Endodermal cell (in vitro differentiated cells): Measurements from ENCODE around the gene ERFE. TPM values are rescaled to one million over a fixed set of nuclear protein-coding genes. Genes with fewer than 3 reads are reported as not detected.

Source experiments
- DNase-seq: peaks from one replicate; pipeline ENCODE4 v3.0.0-alpha.2; 2017
- H3K27ac ChIP-seq: 2 replicates; pipeline ENCODE4 v1.5.1; 2013; ENCODE audit warnings: mild to moderate bottlenecking, low read depth, low read length, moderate library complexity
- H3K27me3 ChIP-seq: 2 replicates; pipeline ENCODE4 v1.6.1; 2013; ENCODE audit warnings: mild to moderate bottlenecking, low read length, moderate library complexity; ENCODE audit not compliant: insufficient read depth, control insufficient read depth, poor library complexity, severe bottlenecking
- H3K36me3 ChIP-seq: 2 replicates; pipeline ENCODE4 v1.7.0; 2013; ENCODE audit warnings: mild to moderate bottlenecking, low read length, moderate library complexity; ENCODE audit not compliant: control insufficient read depth, insufficient read depth
- H3K4me1 ChIP-seq: one replicate; pipeline ENCODE4 v1.7.0; 2013; ENCODE audit warnings: low read length; ENCODE audit not compliant: control insufficient read depth, insufficient read depth
- H3K4me3 ChIP-seq: 2 replicates; pipeline ENCODE4 v1.5.1; 2013; ENCODE audit warnings: mild to moderate bottlenecking, low read length, moderate library complexity
- H3K9ac ChIP-seq: 2 replicates; pipeline ENCODE4 v1.6.1; 2013; ENCODE audit warnings: mild to moderate bottlenecking, low read length, moderate library complexity; ENCODE audit not compliant: poor library complexity, severe bottlenecking; ENCODE audit errors: extremely low read depth
- H3K9me3 ChIP-seq: 2 replicates; pipeline ENCODE4 v1.6.1; 2013; ENCODE audit warnings: mild to moderate bottlenecking, low read length, moderate library complexity; ENCODE audit not compliant: control insufficient read depth
- H3K27ac Mint-ChIP-seq: 2 replicates; pipeline ENCODE4 v1.8.0; 2020; ENCODE audit warnings: mixed read lengths
- H3K27me3 Mint-ChIP-seq: 2 replicates; pipeline ENCODE4 v1.8.0; 2021; ENCODE audit warnings: mild to moderate bottlenecking, mixed read lengths; ENCODE audit not compliant: insufficient read depth
- H3K36me3 Mint-ChIP-seq: 2 replicates; pipeline ENCODE4 v1.8.0; 2020; ENCODE audit warnings: low read depth, mixed read lengths
- H3K4me1 Mint-ChIP-seq: 2 replicates; pipeline ENCODE4 v1.8.0; 2020; ENCODE audit warnings: mixed read lengths
- H3K4me3 Mint-ChIP-seq: 2 replicates; pipeline ENCODE4 v1.8.0; 2020; ENCODE audit warnings: mild to moderate bottlenecking, moderate library complexity, mixed read lengths
- H3K9me3 Mint-ChIP-seq: 2 replicates; pipeline ENCODE4 v1.8.0; 2020; ENCODE audit warnings: mild to moderate bottlenecking, mixed read lengths
- WGBS, 2 experiments: methylation state at CpG; one replicate each; pipeline versions ENCODE4 v1.1.5 to v1.1.7; 2013; ENCODE audit warnings: missing lambda C conversion rate in 2 of 2, mixed read lengths in 1 of 2; ENCODE audit not compliant: insufficient coverage in 1 of 2, insufficient read length in 1 of 2; 5-methylcytosine and 5-hydroxymethylcytosine counted together
- total RNA-seq, 2 donors: library from RNA; stranded (reverse); fragmentation: NEBNext Ultra II Directional in 1 of 2; extraction: Animal tissue kit (Norgen Biotek cat#: 25700) in 1 of 2; gene quantifications; 2 replicates in 1 of 2; 3 replicates in 1 of 2; pipeline ENCODE4 v1.2.1, GENCODE V29; 2021
- TF ChIP-seq, protein P1 (sequence below): fragments of 200-600 bp; sonication (generic); conservative IDR thresholded peaks from 2 replicates; pipeline ENCODE4 v1.5.0; 2021; ENCODE audit warnings: antibody characterized with exemption, mild to moderate bottlenecking

The ERFE gene
- total RNA-seq, 2 donors from 2014 or later = 0.48 to 1.6 TPM

DNA sequence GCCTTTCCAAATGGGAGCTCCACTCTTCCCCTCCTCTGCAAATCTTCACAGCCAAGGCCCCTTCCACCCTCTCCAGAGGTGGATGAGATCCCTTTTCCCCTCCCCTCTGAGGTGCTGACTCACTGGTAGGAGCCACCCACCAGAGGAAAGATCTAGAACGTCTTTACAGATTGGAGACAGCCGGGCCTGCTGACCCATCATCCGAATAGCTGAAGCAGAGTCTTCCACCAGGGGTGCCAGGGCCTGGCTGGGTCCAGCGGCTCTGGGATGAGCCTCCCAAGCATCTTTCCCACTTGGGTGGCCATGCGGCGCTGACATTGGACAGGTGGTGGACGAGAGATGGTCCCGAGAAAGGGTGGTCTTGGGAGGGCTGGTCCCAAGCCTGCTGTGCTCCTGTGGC lies 9.0 kb downstream of the ERFE start:
- no peak overlapping the region for H3K4me3 Mint-ChIP-seq
- H3K27ac Mint-ChIP-seq = peak overlapping the region; percentile 13
- H3K36me3 ChIP-seq = peaks cover 40% of the 10 kb centered on the region
- no peak overlapping the region for H3K4me3 ChIP-seq
- H3K4me1 Mint-ChIP-seq = no peaks in the 10 kb centered on the region
- no peak overlapping the region for H3K27ac ChIP-seq
- TF ChIP-seq, protein P1, sequence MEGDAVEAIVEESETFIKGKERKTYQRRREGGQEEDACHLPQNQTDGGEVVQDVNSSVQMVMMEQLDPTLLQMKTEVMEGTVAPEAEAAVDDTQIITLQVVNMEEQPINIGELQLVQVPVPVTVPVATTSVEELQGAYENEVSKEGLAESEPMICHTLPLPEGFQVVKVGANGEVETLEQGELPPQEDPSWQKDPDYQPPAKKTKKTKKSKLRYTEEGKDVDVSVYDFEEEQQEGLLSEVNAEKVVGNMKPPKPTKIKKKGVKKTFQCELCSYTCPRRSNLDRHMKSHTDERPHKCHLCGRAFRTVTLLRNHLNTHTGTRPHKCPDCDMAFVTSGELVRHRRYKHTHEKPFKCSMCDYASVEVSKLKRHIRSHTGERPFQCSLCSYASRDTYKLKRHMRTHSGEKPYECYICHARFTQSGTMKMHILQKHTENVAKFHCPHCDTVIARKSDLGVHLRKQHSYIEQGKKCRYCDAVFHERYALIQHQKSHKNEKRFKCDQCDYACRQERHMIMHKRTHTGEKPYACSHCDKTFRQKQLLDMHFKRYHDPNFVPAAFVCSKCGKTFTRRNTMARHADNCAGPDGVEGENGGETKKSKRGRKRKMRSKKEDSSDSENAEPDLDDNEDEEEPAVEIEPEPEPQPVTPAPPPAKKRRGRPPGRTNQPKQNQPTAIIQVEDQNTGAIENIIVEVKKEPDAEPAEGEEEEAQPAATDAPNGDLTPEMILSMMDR = no peak
- DNase-seq = peak; percentile 38
- peaks cover 31% of the 10 kb centered on the region for H3K27me3 ChIP-seq
- no peaks in the 10 kb centered on the region for H3K4me1 ChIP-seq
- 90 to 92% methylated on average over 3 to 8 of the region's 8 CpGs for WGBS, 2 experiments
- H3K9me3 Mint-ChIP-seq = no peaks in the 10 kb centered on the region
- no peaks in the 10 kb centered on the region for H3K9me3 ChIP-seq
- H3K9ac ChIP-seq = no peak overlapping the region
- peaks cover 24% of the 10 kb centered on the region for H3K27me3 Mint-ChIP-seq
- H3K36me3 Mint-ChIP-seq = peaks cover 24% of the 10 kb centered on the region

DNA sequence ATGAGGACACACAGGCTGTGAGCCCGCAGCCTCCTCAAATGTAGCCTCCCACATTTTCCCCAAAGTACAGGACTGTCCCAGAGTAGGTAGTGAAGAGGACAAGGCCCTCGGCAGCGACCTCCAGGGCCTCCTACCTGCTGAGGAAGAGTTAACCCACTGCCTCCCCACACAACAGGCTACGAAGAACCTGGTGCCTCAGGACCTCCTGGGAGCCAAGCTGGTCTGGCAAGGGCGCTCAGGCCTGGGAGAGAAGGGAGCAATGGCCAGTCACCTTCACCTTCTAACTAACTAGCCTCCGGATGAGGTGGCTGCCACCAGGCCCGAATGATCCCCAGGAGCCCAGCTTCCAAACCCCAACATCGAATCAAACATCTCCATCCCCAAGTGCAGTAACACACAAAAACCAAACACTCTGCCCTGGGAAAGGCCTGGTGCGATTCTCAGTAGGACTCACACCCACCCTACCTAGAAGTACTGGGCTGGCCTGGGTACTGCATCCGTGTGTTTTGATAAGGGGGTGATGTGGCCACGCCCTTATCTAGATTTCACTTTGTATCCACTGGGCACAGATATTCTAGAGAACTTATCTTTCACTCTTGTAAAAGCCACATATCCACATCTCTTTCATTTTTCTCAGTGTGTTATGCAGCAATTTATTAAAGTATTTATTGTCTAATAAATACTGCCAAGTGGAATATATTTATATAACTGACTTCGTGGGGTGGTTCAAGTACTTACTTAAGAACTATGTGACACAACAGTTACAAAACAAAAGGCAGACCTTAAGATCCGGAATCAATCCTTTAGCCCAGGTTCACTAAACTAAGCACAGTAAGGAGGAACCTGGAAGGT lies 9.7 kb downstream of the ERFE start:
- TF ChIP-seq, protein P1 = no peak
- 95 to 96% methylated on average over 4 to 13 of the region's 13 CpGs for WGBS, 2 experiments
- Histone ChIP-seq H3K4me3 (no peak overlapping the region), H3K9ac (no peak overlapping the region), H3K9me3 (no peaks in the 10 kb centered on the region), H3K4me1 (no peaks in the 10 kb centered on the region), H3K36me3 (peaks cover 46% of the 10 kb centered on the region), H3K27ac (no peak overlapping the region), H3K27me3 (peaks cover 24% of the 10 kb centered on the region)
- Mint-ChIP-seq H3K9me3 (no peaks in the 10 kb centered on the region), H3K27ac (no peak overlapping the region), H3K4me3 (no peak overlapping the region), H3K36me3 (peaks cover 30% of the 10 kb centered on the region), H3K27me3 (peaks cover 17% of the 10 kb centered on the region), H3K4me1 (no peaks in the 10 kb centered on the region)
- DNase-seq = no peak

GRCh38 chr2:238169048-238169707 lies 10.4 kb downstream of the ERFE start:
- Histone ChIP-seq H3K4me3 (no peak overlapping the region), H3K9ac (no peak overlapping the region), H3K27ac (no peak overlapping the region), H3K27me3 (peaks cover 17% of the 10 kb centered on the region), H3K4me1 (no peaks in the 10 kb centered on the region), H3K9me3 (no peaks in the 10 kb centered on the region), H3K36me3 (peaks cover 54% of the 10 kb centered on the region)
- TF ChIP-seq, protein P1 = no peak
- no peak for DNase-seq
- Mint-ChIP-seq H3K27me3 (peaks cover 16% of the 10 kb centered on the region), H3K9me3 (no peaks in the 10 kb centered on the region), H3K36me3 (peaks cover 34% of the 10 kb centered on the region), H3K4me1 (no peaks in the 10 kb centered on the region), H3K27ac (no peak overlapping the region), H3K4me3 (no peak overlapping the region)
- WGBS, 2 experiments = 92 to 100% methylated on average over 4 to 6 of the region's 6 CpGs
